ENCODE results near the gene SHROOM3. TPM values are rescaled to one million over a fixed set of nuclear protein-coding genes. Genes with fewer than 3 reads are reported as not detected.

The SHROOM3 gene
- total and polyA plus RNA-seq, 8 donors = 13.5 to 96.9 (median 16.9) TPM

- TF ChIP-seq, protein P1, sequence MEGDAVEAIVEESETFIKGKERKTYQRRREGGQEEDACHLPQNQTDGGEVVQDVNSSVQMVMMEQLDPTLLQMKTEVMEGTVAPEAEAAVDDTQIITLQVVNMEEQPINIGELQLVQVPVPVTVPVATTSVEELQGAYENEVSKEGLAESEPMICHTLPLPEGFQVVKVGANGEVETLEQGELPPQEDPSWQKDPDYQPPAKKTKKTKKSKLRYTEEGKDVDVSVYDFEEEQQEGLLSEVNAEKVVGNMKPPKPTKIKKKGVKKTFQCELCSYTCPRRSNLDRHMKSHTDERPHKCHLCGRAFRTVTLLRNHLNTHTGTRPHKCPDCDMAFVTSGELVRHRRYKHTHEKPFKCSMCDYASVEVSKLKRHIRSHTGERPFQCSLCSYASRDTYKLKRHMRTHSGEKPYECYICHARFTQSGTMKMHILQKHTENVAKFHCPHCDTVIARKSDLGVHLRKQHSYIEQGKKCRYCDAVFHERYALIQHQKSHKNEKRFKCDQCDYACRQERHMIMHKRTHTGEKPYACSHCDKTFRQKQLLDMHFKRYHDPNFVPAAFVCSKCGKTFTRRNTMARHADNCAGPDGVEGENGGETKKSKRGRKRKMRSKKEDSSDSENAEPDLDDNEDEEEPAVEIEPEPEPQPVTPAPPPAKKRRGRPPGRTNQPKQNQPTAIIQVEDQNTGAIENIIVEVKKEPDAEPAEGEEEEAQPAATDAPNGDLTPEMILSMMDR (IDR thresholded peaks at IDR 0.05) = no peak
- Histone ChIP-seq H3K9me3 (no peaks in the 10 kb centered on the region), H3K27me3 (no peaks in the 10 kb centered on the region), H3K4me3 (no peak overlapping the region), H3K36me3 (no peaks in the 10 kb centered on the region), H3K4me1 (no peaks in the 10 kb centered on the region), H3K27ac (no peak overlapping the region)
- intact Hi-C loops (cut with DNase I) = no loop called here
- ATAC-seq (no peak), DNase-seq (peak in 1 of 4 donors; percentile 30)
Measured at GRCh38 chr4:76722838-76723237, 287.8 kb downstream of the SHROOM3 start.

DNA sequence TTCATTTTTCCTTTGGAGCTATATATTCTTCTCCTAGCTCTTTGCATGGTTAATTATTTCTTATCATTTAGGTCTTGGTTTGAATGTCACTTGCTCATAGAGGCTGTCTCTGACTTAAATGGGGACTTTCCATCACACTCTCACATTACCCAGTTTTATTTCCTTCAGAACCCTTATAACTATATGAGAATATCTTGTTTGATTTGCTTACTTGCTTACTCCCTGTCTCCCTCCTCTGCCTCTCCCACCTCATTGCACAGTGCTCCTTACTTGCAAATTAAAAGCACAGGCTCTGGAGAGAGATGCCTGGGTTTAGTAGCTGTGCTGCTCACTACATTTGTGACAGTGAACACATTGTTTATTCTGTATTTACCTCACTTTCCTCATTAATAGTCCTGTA is 288.3 kb downstream of the SHROOM3 start:
- ATAC-seq (no peak), DNase-seq (no peak)
- Histone ChIP-seq H3K27ac (no peak overlapping the region), H3K36me3 (no peaks in the 10 kb centered on the region), H3K4me3 (no peak overlapping the region), H3K9me3 (no peaks in the 10 kb centered on the region), H3K27me3 (no peaks in the 10 kb centered on the region), H3K4me1 (no peaks in the 10 kb centered on the region)
- TF ChIP-seq, protein P1 (IDR thresholded peaks at IDR 0.05) = no peak
- intact Hi-C loops (cut with DNase I) = no loop called here

DNA sequence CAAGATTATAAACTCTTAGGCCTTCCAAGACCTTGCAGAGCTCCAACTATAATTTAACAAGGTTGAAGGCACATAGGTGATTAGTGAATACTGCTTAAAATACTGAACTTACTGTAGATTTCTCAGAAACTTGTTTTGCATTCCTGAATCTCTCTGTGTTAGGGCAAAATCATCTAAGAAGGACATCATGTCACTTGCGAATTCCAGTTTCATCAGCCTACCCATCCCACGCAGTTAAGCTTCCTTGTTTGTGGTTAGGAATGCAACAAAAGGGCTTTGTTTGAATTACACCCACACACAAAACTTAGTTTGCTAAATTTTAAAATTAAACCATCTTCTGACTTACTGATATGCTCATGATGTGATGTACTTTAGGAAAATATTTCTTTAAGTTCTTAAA is 288.9 kb downstream of the SHROOM3 start:
- H3K9me3 ChIP-seq = no peaks in the 10 kb centered on the region
- H3K36me3 ChIP-seq = no peaks in the 10 kb centered on the region
- TF ChIP-seq, protein P1 (IDR thresholded peaks at IDR 0.05) = no peak
- H3K4me1 ChIP-seq = no peaks in the 10 kb centered on the region
- ATAC-seq = no peak
- H3K27ac ChIP-seq = no peak overlapping the region
- no peak overlapping the region for H3K4me3 ChIP-seq
- H3K27me3 ChIP-seq = no peaks in the 10 kb centered on the region
- DNase-seq = no peak
- intact Hi-C loops (cut with DNase I) = no loop called here

- Histone ChIP-seq H3K36me3 (no peaks in the 10 kb centered on the region), H3K27ac (no peak overlapping the region), H3K27me3 (no peaks in the 10 kb centered on the region), H3K4me1 (no peaks in the 10 kb centered on the region), H3K4me3 (no peak overlapping the region), H3K9me3 (no peaks in the 10 kb centered on the region)
- DNase-seq (no peak), ATAC-seq (no peak)
- TF ChIP-seq, protein P1 (IDR thresholded peaks at IDR 0.05) = no peak
- intact Hi-C loops (cut with DNase I) = no loop called here
Measured at GRCh38 chr4:76725039-76725438, 290.0 kb downstream of the SHROOM3 start.

DNA sequence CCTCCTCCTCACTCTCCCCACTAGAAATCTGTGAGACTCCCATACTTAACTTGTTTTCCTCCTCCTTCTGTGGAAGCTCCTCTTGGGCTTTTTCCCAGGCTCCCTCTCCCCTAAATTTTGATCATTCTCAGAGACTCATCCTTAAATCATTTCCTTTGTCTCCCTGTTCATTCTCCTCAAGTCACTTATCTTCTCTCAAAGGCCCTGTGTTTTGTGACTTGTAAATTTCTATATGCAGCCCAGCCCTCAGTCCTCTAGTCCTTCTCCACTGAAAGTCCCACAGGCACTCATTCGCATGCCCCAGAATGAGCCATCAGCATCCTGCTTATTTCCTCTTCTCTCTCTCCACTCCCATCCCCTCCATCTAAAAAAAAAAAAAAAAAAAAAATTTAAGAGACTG is 291.1 kb downstream of the SHROOM3 start:
- no peak for DNase-seq
- no peaks in the 10 kb centered on the region for H3K27me3 ChIP-seq
- H3K36me3 ChIP-seq = no peaks in the 10 kb centered on the region
- no peak overlapping the region for H3K27ac ChIP-seq
- no peaks in the 10 kb centered on the region for H3K4me1 ChIP-seq
- H3K9me3 ChIP-seq = no peaks in the 10 kb centered on the region
- intact Hi-C loops (cut with DNase I) = no loop called here
- no peak for ATAC-seq
- H3K4me3 ChIP-seq = no peak overlapping the region
- TF ChIP-seq, protein P1 (IDR thresholded peaks at IDR 0.05) = no peak

Data from left lung (tissue), 10 donors.